GM19455 (cell line): Measurements from ENCODE around the gene TBXAS1.
"Not testable (repeated sequence)": the region's sequence is repeated elsewhere in the genome, so short reads cannot be mapped to it uniquely, and the experiment has no call there.

ENCODE experiments used
- ATAC-seq: cut with Tn5 transposase; IDR thresholded peaks from one replicate; pipeline ENCODE4 v1.9.1; 2021; ENCODE audit not compliant: unreplicated experiment

TBXAS1 gene

GRCh38 chr7:139886899-139887298 is 57.8 kb downstream of the TBXAS1 start:
- no peak for ATAC-seq

DNA sequence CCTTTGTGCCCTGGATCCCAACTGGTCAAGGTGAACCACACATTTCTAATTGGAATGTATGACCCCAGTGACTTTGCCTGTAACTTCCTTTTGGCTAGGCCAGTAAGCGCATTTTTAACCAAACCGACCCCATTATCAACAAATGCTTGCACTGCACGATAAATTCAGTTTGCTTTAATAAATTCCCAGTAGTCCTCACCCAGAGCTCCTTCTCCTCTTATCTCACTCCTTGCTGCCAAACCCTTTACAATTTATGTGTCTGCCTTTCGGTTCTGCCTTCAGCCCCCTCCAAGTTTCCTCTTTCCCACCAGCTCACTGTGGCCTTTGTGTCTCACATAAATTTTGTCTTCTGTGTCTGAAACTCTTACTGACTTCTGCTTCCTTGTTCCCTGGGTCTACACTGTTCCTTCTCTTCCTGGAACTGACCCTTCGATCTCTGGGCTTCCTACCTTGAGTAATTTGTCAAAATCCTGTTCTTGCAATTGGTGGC is 59.0 kb downstream of the TBXAS1 start:
- ATAC-seq, result no peak

DNA sequence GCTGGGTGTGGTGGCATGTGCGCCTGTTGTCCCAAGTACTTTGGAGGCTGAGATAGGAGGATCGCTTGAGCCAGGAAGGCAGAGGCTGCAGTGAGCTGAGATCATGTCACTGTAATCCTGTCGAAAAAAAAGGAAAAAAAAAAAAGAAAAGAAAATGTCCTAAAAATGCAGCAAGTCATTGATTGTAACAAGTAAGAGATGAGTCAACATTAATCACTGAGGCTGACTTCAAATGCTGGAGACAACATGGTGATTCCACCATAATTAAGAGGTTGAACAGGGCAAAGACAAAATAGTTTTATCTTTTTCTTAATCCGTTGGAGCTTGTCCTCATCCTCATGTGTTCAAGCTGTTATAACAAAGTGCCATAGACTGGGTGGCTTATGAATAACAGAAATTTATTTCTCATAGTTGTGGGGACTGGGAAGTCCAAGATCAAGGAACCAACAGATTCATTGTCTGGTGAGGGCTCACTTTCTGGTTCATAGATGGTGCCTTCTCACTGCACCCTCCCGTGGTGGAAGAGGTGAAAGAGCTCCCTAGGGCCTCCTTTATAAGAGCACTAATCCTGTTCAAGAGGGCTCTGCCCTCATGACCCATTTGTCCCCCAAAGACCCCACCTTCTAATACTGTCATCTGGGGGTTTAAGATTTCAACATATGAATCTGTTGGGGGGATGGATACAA is 60.3 kb downstream of the TBXAS1 start:
- no peak for ATAC-seq

DNA sequence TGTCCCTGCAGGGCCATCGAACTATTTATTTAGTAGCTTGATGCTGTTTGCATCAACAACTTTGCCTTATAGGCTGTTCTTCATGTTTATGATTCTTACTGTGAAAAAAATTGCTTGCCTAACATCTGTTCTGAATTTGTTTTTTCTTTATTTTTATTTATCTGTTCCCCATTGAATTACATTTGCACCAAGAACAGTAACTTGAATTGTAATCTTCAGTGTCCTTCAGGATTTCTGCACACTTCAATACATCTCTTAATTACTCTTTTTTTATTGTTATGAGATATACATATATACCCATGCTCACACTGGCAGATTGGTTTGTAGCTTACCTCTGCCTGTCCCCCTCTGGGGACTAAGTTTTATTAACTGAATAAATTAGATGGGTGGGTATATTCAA is 64.4 kb downstream of the TBXAS1 start:
- no peak for ATAC-seq

GRCh38 chr7:139893999-139894398 is 64.9 kb downstream of the TBXAS1 start:
- ATAC-seq, result no peak

DNA sequence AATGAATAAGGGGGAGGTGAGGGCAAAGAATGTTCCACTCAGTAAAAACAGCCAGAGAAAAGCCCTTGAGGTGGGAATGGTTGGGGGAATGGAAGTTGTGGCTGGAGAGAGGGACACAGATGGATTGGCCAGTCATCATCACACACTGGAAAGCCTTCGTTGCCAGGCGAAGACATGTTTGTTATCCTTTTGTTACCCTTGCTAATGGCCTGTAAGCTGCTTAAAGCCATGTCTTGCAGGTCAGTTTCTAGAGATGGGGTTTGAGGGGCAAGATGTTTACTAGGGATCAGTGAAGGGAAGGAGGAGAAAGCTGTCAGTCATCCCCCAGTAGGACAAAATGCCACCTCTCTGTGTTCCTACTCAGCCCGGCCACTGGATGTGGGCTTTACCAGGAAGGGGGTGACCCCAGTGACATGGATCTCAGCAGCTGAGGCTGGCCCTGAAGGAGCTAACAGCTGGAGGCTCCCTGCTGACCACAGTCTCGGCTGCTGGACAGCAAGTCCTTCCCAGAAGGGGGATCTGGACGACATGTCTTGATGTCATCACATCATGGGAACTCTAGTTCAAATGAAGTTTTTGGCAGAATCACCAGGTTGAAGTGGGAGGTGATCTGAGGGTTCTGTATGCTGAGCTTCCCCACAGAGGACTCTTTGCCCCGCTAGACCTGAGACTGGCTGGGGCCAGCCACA is 66.2 kb downstream of the TBXAS1 start:
- no peak for ATAC-seq

DNA sequence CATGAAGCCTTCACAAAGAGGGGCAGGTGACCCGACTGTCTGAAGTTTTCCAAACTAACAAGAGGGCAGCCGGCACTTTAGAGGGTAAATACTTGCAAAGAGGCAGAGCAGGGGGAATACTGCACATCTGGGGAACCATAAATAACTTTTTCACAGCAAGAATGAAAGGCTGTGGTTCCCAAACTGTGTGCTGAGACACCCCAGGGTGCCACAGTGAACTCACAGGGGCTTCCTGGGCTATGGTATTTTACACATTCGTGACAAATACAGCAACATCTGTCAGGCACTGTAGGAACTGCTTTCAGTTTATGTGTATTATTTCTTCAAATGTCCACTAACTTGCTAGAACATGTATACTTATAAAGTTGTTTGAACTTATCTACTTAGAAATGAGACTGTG is 67.2 kb downstream of the TBXAS1 start:
- ATAC-seq, result no peak

DNA sequence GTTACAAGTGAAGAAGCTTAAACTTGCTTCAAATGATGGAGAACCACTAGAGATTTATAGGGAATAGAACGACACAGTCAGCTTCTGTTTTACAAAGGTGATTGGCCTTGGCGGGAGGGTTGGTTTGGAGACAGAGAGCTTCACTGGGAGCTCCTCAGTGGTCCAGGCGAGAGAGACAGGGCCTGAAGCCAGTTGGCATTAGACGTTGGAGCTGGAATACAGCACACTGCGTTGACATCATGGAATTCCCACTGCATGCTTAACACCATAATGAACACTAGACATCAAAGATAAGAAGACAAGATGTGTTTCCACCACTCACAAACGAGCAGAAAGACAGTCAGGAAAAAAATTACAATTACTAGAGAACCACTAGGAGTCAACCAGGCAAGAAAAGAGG is 67.8 kb downstream of the TBXAS1 start:
- no peak for ATAC-seq

GRCh38 chr7:139897422-139898090 is 68.5 kb downstream of the TBXAS1 start:
- no peak for ATAC-seq

DNA sequence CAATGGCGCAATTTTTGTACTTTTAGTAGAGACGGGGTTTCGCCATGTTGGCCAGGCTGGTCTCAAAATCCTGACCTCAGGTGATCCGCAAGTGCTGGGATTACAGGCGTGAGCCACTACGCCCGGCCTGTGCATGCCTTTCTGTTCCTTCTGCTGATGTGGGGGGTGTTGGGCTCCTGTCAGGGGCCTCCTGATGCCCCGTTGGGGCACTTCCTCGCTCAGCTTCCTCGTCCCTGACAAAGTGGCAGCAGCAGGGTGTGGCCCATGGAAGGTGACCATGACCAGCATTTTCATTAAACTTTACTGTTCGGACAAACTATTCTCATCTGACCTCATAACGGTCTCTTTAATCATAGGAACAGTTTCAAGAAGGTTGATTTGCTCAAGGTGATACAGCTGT is 69.4 kb downstream of the TBXAS1 start:
- no peak for ATAC-seq

DNA sequence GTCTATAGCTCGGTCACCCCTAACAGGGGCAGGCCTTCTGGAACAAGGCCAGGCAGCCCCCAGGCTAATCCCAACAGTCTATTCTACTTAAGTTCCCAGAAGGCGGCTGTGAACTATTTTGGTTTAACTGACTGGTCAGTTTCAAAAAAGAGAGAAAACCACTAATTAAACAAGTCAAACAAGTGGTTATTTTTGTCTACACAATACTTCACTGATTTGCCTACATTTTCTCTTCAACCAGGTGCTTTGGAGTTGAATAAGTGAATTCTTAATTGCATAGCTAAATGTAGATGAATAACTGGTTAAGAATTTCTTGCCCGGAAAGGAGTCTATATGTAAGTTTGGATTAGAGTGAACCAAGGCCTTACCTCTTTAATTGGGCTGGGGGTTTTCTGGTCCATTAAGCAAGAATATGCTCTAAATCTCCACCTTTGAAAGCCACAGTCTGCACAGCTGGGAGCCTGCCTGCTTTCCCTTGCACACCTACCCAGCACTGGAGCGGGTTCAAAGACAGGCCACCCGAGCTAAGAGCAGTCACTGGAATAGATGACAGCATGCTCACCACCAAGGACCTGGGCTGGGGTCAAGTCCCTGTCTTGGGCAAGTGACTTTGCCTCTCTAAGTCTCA is 70.4 kb downstream of the TBXAS1 start:
- no peak for ATAC-seq

GRCh38 chr7:139900326-139900725 is 71.3 kb downstream of the TBXAS1 start:
- ATAC-seq, result no peak

GRCh38 chr7:139901056-139901795 is 72.2 kb downstream of the TBXAS1 start:
- ATAC-seq, result no peak

DNA sequence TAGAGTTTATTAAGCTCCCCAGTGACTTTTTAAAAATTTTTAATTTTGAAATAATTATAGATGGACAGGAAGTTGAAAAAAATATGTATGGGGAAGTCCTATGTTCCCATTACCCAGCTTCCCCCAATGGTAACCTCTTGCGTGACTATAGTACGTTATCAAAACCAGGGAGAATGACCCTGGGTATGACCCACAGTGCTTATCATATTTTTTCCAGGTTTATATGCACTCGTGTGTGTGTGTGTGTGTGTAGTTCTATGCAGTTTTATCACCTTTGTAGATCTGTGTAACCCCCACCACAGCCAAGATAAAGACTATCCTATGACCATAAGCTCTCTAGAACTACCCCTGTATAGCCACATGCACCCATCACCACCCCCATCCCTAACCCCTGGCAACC is 72.8 kb downstream of the TBXAS1 start:
- ATAC-seq, result no peak

DNA sequence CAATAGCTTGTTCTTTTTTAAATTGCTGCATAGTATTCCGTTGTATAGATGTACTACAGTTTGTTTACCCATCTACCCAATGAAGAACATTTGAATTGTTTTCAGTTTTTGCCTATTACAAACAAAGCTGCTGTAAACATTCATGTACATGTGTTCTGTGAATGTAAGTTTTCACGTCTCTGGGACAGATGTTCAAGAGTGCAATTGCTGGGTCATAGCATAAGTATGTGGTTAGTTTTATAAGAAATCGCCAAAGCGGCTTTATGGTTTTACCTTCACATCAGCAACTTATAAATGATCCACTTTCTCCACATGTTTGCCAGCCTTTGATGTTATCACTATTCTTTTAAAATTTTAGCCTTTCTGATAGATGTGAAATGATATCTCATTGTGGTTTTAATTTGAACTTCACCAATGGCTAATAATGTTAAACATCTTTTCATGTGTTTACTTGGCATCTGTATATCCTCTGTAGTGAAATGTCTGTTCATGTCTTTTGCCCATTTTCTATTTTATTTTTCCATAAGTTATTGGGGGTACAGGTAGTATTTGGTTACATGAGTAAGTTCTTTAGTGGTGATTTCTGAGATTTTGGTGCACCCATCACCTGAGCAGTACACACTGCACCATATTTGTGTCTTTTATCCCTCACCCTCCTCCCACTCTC is 73.5 kb downstream of the TBXAS1 start:
- no peak for ATAC-seq

- ATAC-seq, result not testable (repeated sequence)
Observed at GRCh38 chr7:139903103-139903477, 74.0 kb downstream of the TBXAS1 start.

DNA sequence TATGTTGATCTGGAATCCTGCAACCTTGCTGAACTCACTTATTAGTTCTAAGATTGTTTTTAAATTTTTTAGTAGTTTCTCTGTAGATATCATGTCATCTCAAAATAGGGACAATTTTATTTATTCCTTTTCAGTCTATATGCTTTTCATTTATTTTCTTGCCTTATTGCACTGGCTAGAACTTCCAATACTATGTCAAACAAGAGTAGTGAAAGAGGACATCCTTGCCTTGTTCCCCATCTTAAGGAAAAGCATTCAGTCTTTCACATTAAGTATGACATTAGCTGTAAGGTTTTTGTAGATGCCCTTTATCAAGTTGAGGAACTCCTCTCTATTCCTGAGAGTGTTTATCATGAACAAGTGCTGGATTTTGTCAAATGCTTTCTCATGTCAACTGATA is 77.8 kb downstream of the TBXAS1 start:
- no peak for ATAC-seq

- ATAC-seq, result no peak
Observed at GRCh38 chr7:139908792-139909191, 79.7 kb downstream of the TBXAS1 start.

- ATAC-seq, result no peak
Observed at GRCh38 chr7:139909379-139910050, 80.5 kb downstream of the TBXAS1 start.
